RPMI8226 (cell line): Measurements from ENCODE around the gene SATB2.

Experiments
- DNase-seq: peaks from one replicate; pipeline ENCODE4 v3.0.0-alpha.2; 2015

Gene SATB2

GRCh38 chr2:199228887-199229819 is 228.6 kb downstream of the SATB2 start:
- DNase-seq: peak; percentile 18

GRCh38 chr2:199223791-199224190 is 233.9 kb downstream of the SATB2 start:
- DNase-seq: no peak

- no peak for DNase-seq
Observed at GRCh38 chr2:199220920-199221319, 236.8 kb downstream of the SATB2 start.

- DNase-seq: no peak
Observed at GRCh38 chr2:199219551-199219950, 238.2 kb downstream of the SATB2 start.
